Right atrium auricular region (tissue), 2 donors: ENCODE results near the gene SIRPB2. TPM values are rescaled to one million over a fixed set of nuclear protein-coding genes. Genes with fewer than 3 reads are reported as not detected.

ENCODE experiments used
- DNase-seq: peaks from one replicate; pipeline ENCODE4 v3.0.0-alpha.2; 2019; ENCODE audit warnings: low spot score
- H3K27ac ChIP-seq, 2 donors: fragments of 200-600 bp; sonication (generic); 1 replicate in 1 of 2; 2 replicates in 1 of 2; pipeline ENCODE4 v1.5.1; 2016 to 2019
- H3K27me3 ChIP-seq, 2 donors: fragments of 200-600 bp; sonication (generic); one replicate each; pipeline versions ENCODE4 v1.5.1 to v1.6.0; 2017 to 2019
- H3K36me3 ChIP-seq: fragments of 200-600 bp; sonication (generic); one replicate; pipeline ENCODE4 v1.5.1; 2016
- H3K4me1 ChIP-seq, 2 donors: fragments of 200-600 bp; sonication (generic); one replicate each; pipeline versions ENCODE4 v1.5.1 to v1.6.0; 2017 to 2019
- H3K4me3 ChIP-seq, 2 donors: fragments of 200-600 bp; sonication (generic); 1 replicate in 1 of 2; 2 replicates in 1 of 2; pipeline ENCODE4 v1.5.1; 2017 to 2019; ENCODE audit warnings: mild to moderate bottlenecking in 1 of 2, moderate library complexity in 1 of 2
- H3K9me3 ChIP-seq, 2 donors: fragments of 200-600 bp; sonication (generic); one replicate each; pipeline ENCODE4 v1.5.1; 2019
- total RNA-seq, 2 donors: library from RNA; depleted of rRNA; stranded (reverse); fragments of >200 nt; gene quantifications; one replicate each; pipeline ENCODE4 v1.1.0, GENCODE V29; 2016
- TF ChIP-seq, protein P1 (sequence below), 2 donors: fragments of 200-600 bp; sonication (generic); IDR thresholded peaks; one replicate each; pipeline ENCODE4 v1.5.1; 2019; ENCODE audit warnings: antibody characterized with exemption in 2 of 2

Gene SIRPB2
- total RNA-seq, 2 donors from 2014 or later = 2.6 to 4.4 TPM

DNA sequence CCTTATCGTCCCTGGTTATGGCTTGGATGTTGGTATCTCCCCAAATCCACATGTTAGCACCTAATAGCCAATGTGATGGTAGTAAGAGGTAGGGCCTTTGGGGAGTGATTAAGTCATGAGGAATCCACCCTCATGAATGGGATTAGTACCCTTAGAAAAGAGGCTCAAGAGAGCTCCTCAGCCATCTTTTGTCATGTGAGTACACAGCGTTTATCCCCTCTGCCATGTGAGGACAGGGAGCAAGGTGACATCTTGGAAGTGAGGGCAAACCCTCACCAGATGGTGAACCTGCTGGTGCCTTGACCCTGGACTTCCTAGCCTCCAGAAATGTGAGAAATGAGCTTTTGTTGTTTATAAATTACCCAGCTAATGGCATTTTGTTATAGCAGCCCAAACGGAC is 16.1 kb upstream of the SIRPB2 start:
- no peak for DNase-seq

DNA sequence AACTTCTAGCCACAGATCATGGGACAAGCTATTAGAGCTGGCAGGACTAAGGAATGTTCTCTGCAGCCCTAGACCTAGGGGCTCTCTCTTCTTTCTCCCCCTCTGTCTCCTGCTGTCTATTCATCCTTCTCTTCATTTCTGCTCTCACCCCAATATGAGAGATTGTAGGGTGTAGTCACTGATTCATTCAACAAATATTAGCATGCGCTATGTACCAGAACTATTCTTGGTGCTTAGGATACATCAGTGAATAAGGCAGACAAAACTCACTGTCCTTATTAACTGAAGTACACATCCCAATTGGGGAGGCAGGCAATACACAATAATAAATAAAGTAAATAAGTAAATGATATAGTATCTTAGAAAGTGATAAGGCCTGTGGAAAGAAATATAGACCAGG is 14.7 kb upstream of the SIRPB2 start:
- H3K4me3 ChIP-seq = no peak overlapping the region
- H3K36me3 ChIP-seq = no peaks in the 10 kb centered on the region
- H3K27me3 ChIP-seq = no peaks in the 10 kb centered on the region

More for the DNA sequence above, 16.1 kb upstream of the SIRPB2 start:
- Histone ChIP-seq H3K4me3 (no peak overlapping the region), H3K27ac (no peak overlapping the region), H3K27me3 (no peaks in the 10 kb centered on the region), H3K4me1 (no peaks in the 10 kb centered on the region), H3K36me3 (no peaks in the 10 kb centered on the region), H3K9me3 (no peaks in the 10 kb centered on the region)
- TF ChIP-seq, protein P1, sequence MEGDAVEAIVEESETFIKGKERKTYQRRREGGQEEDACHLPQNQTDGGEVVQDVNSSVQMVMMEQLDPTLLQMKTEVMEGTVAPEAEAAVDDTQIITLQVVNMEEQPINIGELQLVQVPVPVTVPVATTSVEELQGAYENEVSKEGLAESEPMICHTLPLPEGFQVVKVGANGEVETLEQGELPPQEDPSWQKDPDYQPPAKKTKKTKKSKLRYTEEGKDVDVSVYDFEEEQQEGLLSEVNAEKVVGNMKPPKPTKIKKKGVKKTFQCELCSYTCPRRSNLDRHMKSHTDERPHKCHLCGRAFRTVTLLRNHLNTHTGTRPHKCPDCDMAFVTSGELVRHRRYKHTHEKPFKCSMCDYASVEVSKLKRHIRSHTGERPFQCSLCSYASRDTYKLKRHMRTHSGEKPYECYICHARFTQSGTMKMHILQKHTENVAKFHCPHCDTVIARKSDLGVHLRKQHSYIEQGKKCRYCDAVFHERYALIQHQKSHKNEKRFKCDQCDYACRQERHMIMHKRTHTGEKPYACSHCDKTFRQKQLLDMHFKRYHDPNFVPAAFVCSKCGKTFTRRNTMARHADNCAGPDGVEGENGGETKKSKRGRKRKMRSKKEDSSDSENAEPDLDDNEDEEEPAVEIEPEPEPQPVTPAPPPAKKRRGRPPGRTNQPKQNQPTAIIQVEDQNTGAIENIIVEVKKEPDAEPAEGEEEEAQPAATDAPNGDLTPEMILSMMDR (IDR thresholded peaks at IDR 0.05) = no peak

GRCh38 chr20:1505361-1505760 is 14.1 kb upstream of the SIRPB2 start:
- Histone ChIP-seq H3K27me3 (no peaks in the 10 kb centered on the region), H3K36me3 (no peaks in the 10 kb centered on the region), H3K4me1 (no peaks in the 10 kb centered on the region), H3K9me3 (no peaks in the 10 kb centered on the region), H3K4me3 (no peak overlapping the region), H3K27ac (no peak overlapping the region)
- TF ChIP-seq, protein P1 (IDR thresholded peaks at IDR 0.05) = no peak
- no peak for DNase-seq

More for the DNA sequence above, 14.7 kb upstream of the SIRPB2 start:
- no peak overlapping the region for H3K27ac ChIP-seq
- TF ChIP-seq, protein P1 (IDR thresholded peaks at IDR 0.05) = no peak
- no peaks in the 10 kb centered on the region for H3K4me1 ChIP-seq
- no peaks in the 10 kb centered on the region for H3K9me3 ChIP-seq
- no peak for DNase-seq

DNA sequence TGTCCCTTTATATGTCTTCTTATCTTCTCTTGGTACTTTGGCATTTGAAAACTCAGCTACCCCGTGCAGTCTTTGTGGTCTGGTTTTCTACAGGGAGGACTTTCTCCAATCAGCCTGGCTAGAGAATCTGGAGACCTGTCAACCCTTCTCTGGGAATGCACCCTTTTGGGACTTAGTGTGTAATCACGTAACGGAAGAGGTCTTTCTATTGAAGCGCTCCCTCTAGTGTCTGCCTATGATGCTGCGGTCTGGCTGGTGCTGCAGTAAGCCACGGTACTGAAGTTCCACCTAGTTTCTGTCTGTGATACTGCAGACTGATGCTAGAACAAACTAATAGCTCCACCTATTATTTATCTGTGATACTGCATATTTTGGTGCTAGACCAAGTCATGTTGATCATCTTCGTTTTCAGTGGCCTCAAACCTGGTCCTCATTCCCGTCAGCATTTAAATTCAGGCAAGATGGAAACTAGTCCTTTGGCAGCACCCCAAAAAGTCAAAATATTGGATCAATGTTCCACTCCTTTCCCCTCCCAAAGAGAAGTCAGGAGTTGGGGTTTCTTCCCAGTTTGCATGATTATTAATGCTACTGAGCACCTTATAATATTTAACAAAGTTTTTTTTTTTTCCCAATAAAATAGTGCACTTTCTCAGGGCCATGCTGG is 12.5 kb upstream of the SIRPB2 start:
- Histone ChIP-seq H3K27ac (no peak overlapping the region), H3K4me1 (no peaks in the 10 kb centered on the region), H3K36me3 (no peaks in the 10 kb centered on the region), H3K4me3 (no peak overlapping the region), H3K9me3 (no peaks in the 10 kb centered on the region), H3K27me3 (no peaks in the 10 kb centered on the region)
- peak; percentile 71 for DNase-seq
- TF ChIP-seq, protein P1 (IDR thresholded peaks at IDR 0.05) = peak; percentile 44 to 87

GRCh38 chr20:1500496-1500895 is 9.3 kb upstream of the SIRPB2 start:
- Histone ChIP-seq H3K4me1 (no peaks in the 10 kb centered on the region), H3K27ac (no peak overlapping the region), H3K36me3 (no peaks in the 10 kb centered on the region), H3K4me3 (no peak overlapping the region), H3K27me3 (no peaks in the 10 kb centered on the region), H3K9me3 (no peaks in the 10 kb centered on the region)
- no peak for DNase-seq
- TF ChIP-seq, protein P1 (IDR thresholded peaks at IDR 0.05) = no peak
